Measurements from ENCODE around the gene FCN2. TPM values are rescaled to one million over a fixed set of nuclear protein-coding genes. Genes with fewer than 3 reads are reported as not detected.

FCN2 gene
- total and polyA plus RNA-seq, 2 of the 4 experiments (the other 2 are of a cell fraction), result not detected

- Histone ChIP-seq H3K18ac (ENCODE audit: low read depth, low read length) (no peak overlapping the region), H3K4me2 (ENCODE audit: low read depth, low read length) (no peak overlapping the region), H4K20me1 (ENCODE audit: insufficient read depth, low read length) (no peaks in the 10 kb centered on the region), H2BK5ac (ENCODE audit: low read depth, low read length, poor library complexity, severe bottlenecking) (no peak overlapping the region), H2AK5ac (ENCODE audit: low read depth, low read length) (no peak overlapping the region), H3K14ac (replicated peaks; ENCODE audit: low read depth, low read length) (no peak overlapping the region), H3K4me1 (ENCODE audit: control insufficient read depth, insufficient read depth, low read length) (no peaks in the 10 kb centered on the region), H3K27me3 (ENCODE audit: control insufficient read depth, insufficient read depth, low read length) (peaks cover 57% of the 10 kb centered on the region), H3K9me1 (ENCODE audit: insufficient read depth, low read length) (no peaks in the 10 kb centered on the region), H3K79me1 (ENCODE audit: low read depth in 1 of 2, low read length in 2 of 2) (no peaks in the 10 kb centered on the region), H2BK120ac (ENCODE audit: low read depth, low read length) (no peak overlapping the region), H3K27ac (ENCODE audit: insufficient read depth, low read length) (no peak overlapping the region), H3K9ac (ENCODE audit: low read depth, low read length) (no peak overlapping the region), H3K4me3 (ENCODE audit: insufficient read depth, low read depth, low read length) (no peak overlapping the region), H3K9me3 (ENCODE audit: control insufficient read depth, insufficient read depth, low read length) (no peaks in the 10 kb centered on the region), H2BK15ac (ENCODE audit: low read depth, low read length) (no peak overlapping the region), H4K91ac (ENCODE audit: insufficient read depth, low read depth, low read length) (no peak overlapping the region), H3K56ac (ENCODE audit: extremely low read depth, insufficient read depth, low read length) (no peak overlapping the region), H3K36me3 (ENCODE audit: control insufficient read depth, insufficient read depth, low read length) (no peaks in the 10 kb centered on the region), H2BK20ac (ENCODE audit: low read depth, low read length) (no peak overlapping the region), H2AFZ (replicated peaks; ENCODE audit: low read length, poor library complexity) (no peak overlapping the region), H3K23ac (ENCODE audit: low read depth, low read length) (no peak overlapping the region), H4K5ac (ENCODE audit: low read depth, low read length) (no peak overlapping the region), H4K8ac (ENCODE audit: low read depth in 2 of 2, low read length in 2 of 2) (no peak overlapping the region), H3K4ac (ENCODE audit: low read depth, low read length) (no peak overlapping the region), H2AK9ac (replicated peaks; ENCODE audit: low read depth, low read length, poor library complexity) (no peak overlapping the region)
- DNase-seq (no peak), ATAC-seq (ENCODE audit: low read depth) (no peak)
- no TSS peak for BruUV-seq (replicated peaks)
- no peak for TF ChIP-seq CEBPB (IDR thresholded peaks at IDR 0.05; ENCODE audit: low read depth, low read length)
- no peak for TF ChIP-seq POLR2A (IDR thresholded peaks at IDR 0.05; ENCODE audit: low read depth, low read length)
- no peak for TF ChIP-seq CHD1 (IDR thresholded peaks at IDR 0.05; ENCODE audit: low read depth, low read length)
- no peak for TF ChIP-seq RAD21 (IDR thresholded peaks at IDR 0.05; ENCODE audit: low read length)
- no peak for TF ChIP-seq SMC3 (IDR thresholded peaks at IDR 0.05; ENCODE audit: low read depth, low read length)
- TF ChIP-seq MAZ (IDR thresholded peaks at IDR 0.05; ENCODE audit: borderline replicate concordance, low read depth, low read length), result no peak
- TF ChIP-seq MXI1 (IDR thresholded peaks at IDR 0.05; ENCODE audit: borderline replicate concordance, low read depth, low read length), result no peak
- no peak for TF ChIP-seq NFE2L2 (IDR thresholded peaks at IDR 0.05; ENCODE audit: low read depth, low read length)
- TF ChIP-seq, protein P1, sequence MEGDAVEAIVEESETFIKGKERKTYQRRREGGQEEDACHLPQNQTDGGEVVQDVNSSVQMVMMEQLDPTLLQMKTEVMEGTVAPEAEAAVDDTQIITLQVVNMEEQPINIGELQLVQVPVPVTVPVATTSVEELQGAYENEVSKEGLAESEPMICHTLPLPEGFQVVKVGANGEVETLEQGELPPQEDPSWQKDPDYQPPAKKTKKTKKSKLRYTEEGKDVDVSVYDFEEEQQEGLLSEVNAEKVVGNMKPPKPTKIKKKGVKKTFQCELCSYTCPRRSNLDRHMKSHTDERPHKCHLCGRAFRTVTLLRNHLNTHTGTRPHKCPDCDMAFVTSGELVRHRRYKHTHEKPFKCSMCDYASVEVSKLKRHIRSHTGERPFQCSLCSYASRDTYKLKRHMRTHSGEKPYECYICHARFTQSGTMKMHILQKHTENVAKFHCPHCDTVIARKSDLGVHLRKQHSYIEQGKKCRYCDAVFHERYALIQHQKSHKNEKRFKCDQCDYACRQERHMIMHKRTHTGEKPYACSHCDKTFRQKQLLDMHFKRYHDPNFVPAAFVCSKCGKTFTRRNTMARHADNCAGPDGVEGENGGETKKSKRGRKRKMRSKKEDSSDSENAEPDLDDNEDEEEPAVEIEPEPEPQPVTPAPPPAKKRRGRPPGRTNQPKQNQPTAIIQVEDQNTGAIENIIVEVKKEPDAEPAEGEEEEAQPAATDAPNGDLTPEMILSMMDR (conservative IDR thresholded peaks at IDR 0.05; ENCODE audit: low read depth, low read length), result no peak
- no peak for TF ChIP-seq RCOR1 (IDR thresholded peaks at IDR 0.05; ENCODE audit: insufficient replicate concordance, low read length)
- TF ChIP-seq FOS (IDR thresholded peaks at IDR 0.05; ENCODE audit: low read depth, low read length), result no peak
- TF ChIP-seq BHLHE40 (IDR thresholded peaks at IDR 0.05; ENCODE audit: low read depth, low read length), result no peak
- TF ChIP-seq MAFK (IDR thresholded peaks at IDR 0.05; ENCODE audit: low read depth, low read length), result no peak
- TF ChIP-seq RFX5 (IDR thresholded peaks at IDR 0.05; ENCODE audit: low read depth, low read length), result no peak
- TF ChIP-seq USF2 (IDR thresholded peaks at IDR 0.05; ENCODE audit: low read depth, low read length), result no peak
- TF ChIP-seq, protein P2, sequence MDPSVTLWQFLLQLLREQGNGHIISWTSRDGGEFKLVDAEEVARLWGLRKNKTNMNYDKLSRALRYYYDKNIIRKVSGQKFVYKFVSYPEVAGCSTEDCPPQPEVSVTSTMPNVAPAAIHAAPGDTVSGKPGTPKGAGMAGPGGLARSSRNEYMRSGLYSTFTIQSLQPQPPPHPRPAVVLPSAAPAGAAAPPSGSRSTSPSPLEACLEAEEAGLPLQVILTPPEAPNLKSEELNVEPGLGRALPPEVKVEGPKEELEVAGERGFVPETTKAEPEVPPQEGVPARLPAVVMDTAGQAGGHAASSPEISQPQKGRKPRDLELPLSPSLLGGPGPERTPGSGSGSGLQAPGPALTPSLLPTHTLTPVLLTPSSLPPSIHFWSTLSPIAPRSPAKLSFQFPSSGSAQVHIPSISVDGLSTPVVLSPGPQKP (IDR thresholded peaks at IDR 0.05; ENCODE audit: borderline replicate concordance, low read depth, low read length), result no peak
- ChIA-PET CTCF (no interaction called here), POLR2A (ENCODE audit: unreplicated experiment) (no interaction called here)
- intact Hi-C loops (cut with micrococcal nuclease), result no loop called here
- WGBS, 2 experiments (ENCODE audit: extremely low coverage in 2 of 2, insufficient read length in 1 of 2), result no CpG with 5 or more reads among the region's 8 CpGs
- dilution Hi-C loops (cut with HindIII; ENCODE audit: low sequenced_read_pairs, unreplicated experiment), result no loop called here
- in situ Hi-C loops (cut with MboI; ENCODE audit: low sequenced_read_pairs), result no loop called here
These were observed 3.9 kb downstream of the FCN2 start for GRCh38 chr9:134884492-134884891.

Data from IMR-90 (cell line).